IMR-90 (cell line): ENCODE data around the gene TIAM1. TPM values are rescaled to one million over a fixed set of nuclear protein-coding genes. Genes with fewer than 3 reads are reported as not detected.

Experiments
- ATAC-seq: fragments of 200-7000 bp; cut with Tn5 transposase; 2 replicates; pipeline ENCODE4 v1.9.1; 2020; ENCODE audit warnings: low read depth, mild to moderate bottlenecking, moderate library complexity
- BruUV-seq: library from RNA; stranded (reverse); fragments of 400-500 nt; replicated peaks from 2 replicates; lab custom pipeline; 2021; lab: Mats Ljungman, UMichigan
- CTCF ChIA-PET: fragments of 300-600 bp; formaldehyde crosslinking; extraction: SDS; loops from one replicate; lab custom pipeline; 2021; ENCODE audit warnings: antibody characterized with exemption; lab: Yijun Ruan, JAX
- POLR2A ChIA-PET: fragments of 300-600 bp; sonication (Branson Sonifier 250); formaldehyde crosslinking; loops from one replicate; lab custom pipeline; 2022; ENCODE audit warnings: antibody characterized with exemption; ENCODE audit not compliant: unreplicated experiment; lab: Charles Lee
- DNase-seq: peaks from one replicate; pipeline ENCODE4 v3.0.0; 2013
- H2AFZ ChIP-seq: replicated peaks from 2 replicates; pipeline ENCODE3; 2013; ENCODE audit warnings: low read length, mild to moderate bottlenecking; ENCODE audit not compliant: poor library complexity
- H2AK5ac ChIP-seq: 2 replicates; pipeline ENCODE4 v1.6.1; 2013; ENCODE audit warnings: low read depth, low read length, inconsistent platforms
- H2AK9ac ChIP-seq: replicated peaks from 2 replicates; pipeline ENCODE3; 2013; ENCODE audit warnings: mild to moderate bottlenecking, low read depth, low read length, moderate library complexity; ENCODE audit not compliant: poor library complexity
- H2BK120ac ChIP-seq: 2 replicates; pipeline ENCODE4 v1.6.1; 2013; ENCODE audit warnings: low read depth, low read length, inconsistent platforms
- H2BK15ac ChIP-seq: 3 replicates; pipeline ENCODE4 v1.6.1; 2013; ENCODE audit warnings: low read depth, low read length, inconsistent platforms
- H2BK20ac ChIP-seq: 2 replicates; pipeline ENCODE4 v1.6.1; 2013; ENCODE audit warnings: low read depth, mild to moderate bottlenecking, inconsistent platforms, low read length, moderate library complexity
- H2BK5ac ChIP-seq: 2 replicates; pipeline ENCODE4 v1.6.1; 2013; ENCODE audit warnings: mild to moderate bottlenecking, low read depth, low read length, inconsistent platforms; ENCODE audit not compliant: poor library complexity, severe bottlenecking
- H3K14ac ChIP-seq: replicated peaks from 2 replicates; pipeline ENCODE4 v1.6.1; 2013; ENCODE audit warnings: low read depth, low read length, inconsistent platforms
- H3K18ac ChIP-seq: 2 replicates; pipeline ENCODE4 v1.6.1; 2013; ENCODE audit warnings: low read depth, low read length, control low read depth
- H3K23ac ChIP-seq: 2 replicates; pipeline ENCODE4 v1.6.1; 2013; ENCODE audit warnings: low read depth, low read length, inconsistent platforms
- H3K27ac ChIP-seq: 2 replicates; pipeline ENCODE4 v1.5.1; 2013; ENCODE audit warnings: mild to moderate bottlenecking, control low read depth, low read length; ENCODE audit not compliant: insufficient read depth
- H3K27me3 ChIP-seq: 2 replicates; pipeline ENCODE4 v1.6.1; 2013; ENCODE audit warnings: low read length; ENCODE audit not compliant: control insufficient read depth, insufficient read depth
- H3K36me3 ChIP-seq: 2 replicates; pipeline ENCODE4 v1.6.1; 2013; ENCODE audit warnings: low read length, mixed read lengths; ENCODE audit not compliant: control insufficient read depth, insufficient read depth
- H3K4ac ChIP-seq: 2 replicates; pipeline ENCODE4 v1.6.1; 2013; ENCODE audit warnings: low read depth, low read length, inconsistent platforms
- H3K4me1 ChIP-seq: 2 replicates; pipeline ENCODE4 v1.6.1; 2013; ENCODE audit warnings: low read length, mixed read lengths; ENCODE audit not compliant: control insufficient read depth, insufficient read depth
- H3K4me2 ChIP-seq: 2 replicates; pipeline ENCODE4 v1.6.1; 2013; ENCODE audit warnings: low read depth, mild to moderate bottlenecking, control low read depth, low read length, moderate library complexity
- H3K4me3 ChIP-seq: 2 replicates; pipeline ENCODE4 v1.5.1; 2013; ENCODE audit warnings: low read depth, mild to moderate bottlenecking, control low read depth, low read length, moderate library complexity; ENCODE audit not compliant: insufficient read depth
- H3K56ac ChIP-seq: 2 replicates; pipeline ENCODE4 v1.6.1; 2013; ENCODE audit warnings: low read length, inconsistent platforms; ENCODE audit not compliant: insufficient read depth; ENCODE audit errors: extremely low read depth
- H3K79me1 ChIP-seq, 2 experiments: 2 replicates each; pipeline ENCODE4 v1.6.1; 2013; ENCODE audit warnings: low read length in 2 of 2, inconsistent platforms in 1 of 2, low read depth in 1 of 2
- H3K9ac ChIP-seq: 2 replicates; pipeline ENCODE4 v1.6.1; 2013; ENCODE audit warnings: low read depth, low read length, control low read depth
- H3K9me1 ChIP-seq: 2 replicates; pipeline ENCODE4 v1.6.1; 2013; ENCODE audit warnings: low read length, inconsistent platforms; ENCODE audit not compliant: insufficient read depth
- H3K9me3 ChIP-seq: 2 replicates; pipeline ENCODE4 v1.6.1; 2013; ENCODE audit warnings: low read length; ENCODE audit not compliant: control insufficient read depth, insufficient read depth
- H4K20me1 ChIP-seq: 2 replicates; pipeline ENCODE4 v1.6.1; 2013; ENCODE audit warnings: low read length, inconsistent platforms; ENCODE audit not compliant: insufficient read depth
- H4K5ac ChIP-seq: 2 replicates; pipeline ENCODE4 v1.6.1; 2013; ENCODE audit warnings: mild to moderate bottlenecking, low read depth, low read length, control low read depth
- H4K8ac ChIP-seq, 2 experiments: 2 replicates each; pipeline ENCODE4 v1.6.1; 2013; ENCODE audit warnings: low read depth in 2 of 2, low read length in 2 of 2, control low read depth in 1 of 2, inconsistent platforms in 1 of 2
- H4K91ac ChIP-seq: 2 replicates; pipeline ENCODE4 v1.6.1; 2013; ENCODE audit warnings: low read depth, low read length, inconsistent platforms; ENCODE audit not compliant: insufficient read depth
- CEBPB ChIP-seq: IDR thresholded peaks from 2 replicates; pipeline ENCODE4 v1.6.1; 2012; ENCODE audit warnings: low read depth, low read length, improper control_type of control experiment
- CHD1 ChIP-seq: IDR thresholded peaks from 2 replicates; pipeline ENCODE4 v1.6.1; 2012; ENCODE audit warnings: low read depth, low read length, improper control_type of control experiment
- FOS ChIP-seq: fragments of 150-350 bp; IDR thresholded peaks from 2 replicates; pipeline ENCODE4 v1.6.1; 2016; ENCODE audit warnings: low read depth, low read length
- MAFK ChIP-seq: IDR thresholded peaks from 2 replicates; pipeline ENCODE4 v1.6.1; 2012; ENCODE audit warnings: low read depth, low read length, improper control_type of control experiment
- MAZ ChIP-seq: IDR thresholded peaks from 2 replicates; pipeline ENCODE4 v1.6.1; 2012; ENCODE audit warnings: low read depth, mild to moderate bottlenecking, low read length, improper control_type of control experiment, moderate library complexity, borderline replicate concordance
- MXI1 ChIP-seq: IDR thresholded peaks from 2 replicates; pipeline ENCODE4 v1.6.1; 2012; ENCODE audit warnings: low read depth, mild to moderate bottlenecking, low read length, moderate library complexity, borderline replicate concordance
- NFE2L2 ChIP-seq: fragments of 150-350 bp; IDR thresholded peaks from 2 replicates; pipeline ENCODE4 v1.6.1; 2016; ENCODE audit warnings: low read depth, mild to moderate bottlenecking, low read length
- POLR2A ChIP-seq: IDR thresholded peaks from 2 replicates; pipeline ENCODE4 v1.6.1; 2012; ENCODE audit warnings: mild to moderate bottlenecking, low read depth, low read length
- RAD21 ChIP-seq: IDR thresholded peaks from 2 replicates; pipeline ENCODE4 v1.6.1; 2012; ENCODE audit warnings: low read length, improper control_type of control experiment
- RFX5 ChIP-seq: IDR thresholded peaks from 2 replicates; pipeline ENCODE4 v1.8.0; 2012; ENCODE audit warnings: low read depth, mild to moderate bottlenecking, low read length, moderate library complexity
- SMC3 ChIP-seq: fragments of 150-350 bp; IDR thresholded peaks from 2 replicates; pipeline ENCODE4 v1.6.1; 2016; ENCODE audit warnings: low read depth, mild to moderate bottlenecking, antibody characterized with exemption, low read length, moderate library complexity
- whole genome bisulfite sequencing, 2 experiments: methylation state at CpG; one replicate each; pipeline versions ENCODE4 v1.1.5 to v1.1.7; 2013; ENCODE audit warnings: missing lambda C conversion rate in 2 of 2; ENCODE audit not compliant: insufficient read length in 1 of 2; ENCODE audit errors: extremely low coverage in 2 of 2; 5-methylcytosine and 5-hydroxymethylcytosine counted together
- dilution Hi-C: fragments of 300-500 bp; cut with HindIII; formaldehyde crosslinking; loops from one replicate; pipeline ENCODE4 v1.14.3; 2018; ENCODE audit warnings: low sequenced_read_pairs; ENCODE audit not compliant: unreplicated experiment
- in situ Hi-C: fragments of 300-500 bp; cut with MboI; formaldehyde crosslinking; loops from 3 replicates; pipeline ENCODE4 v1.14.3; 2019; ENCODE audit warnings: low sequenced_read_pairs, inconsistent platforms, mixed read lengths
- intact Hi-C: fragments of 100-400 bp; cut with micrococcal nuclease; formaldehyde crosslinking; loops from 2 replicates; pipeline ENCODE4 v1.10.0; 2022
- polyA plus RNA-seq, 3 experiments: library from polyadenylated mRNA; depleted of rRNA; stranded (reverse); fragments of >200 nt; gene quantifications; 2 replicates each; pipeline ENCODE4 v1.2.3, GENCODE V29; 2012; ENCODE audit warnings: low replicate concordance in 1 of 3
- total RNA-seq: library from RNA; depleted of rRNA; stranded (reverse); fragments of >200 nt; gene quantifications from 2 replicates; pipeline ENCODE4 v1.2.3, GENCODE V29; 2012
- TF ChIP-seq, protein P1 (sequence below): conservative IDR thresholded peaks from 2 replicates; pipeline ENCODE4 v1.5.1; 2012; ENCODE audit warnings: mild to moderate bottlenecking, low read depth, low read length, improper control_type of control experiment

Gene TIAM1
- total and polyA plus RNA-seq, 2 of the 4 experiments (the other 2 are of a cell fraction) = 2.9 to 9.3 TPM

GRCh38 chr21:31164713-31165694, 179.1 kb downstream of the TIAM1 start:
- no peaks in the 10 kb centered on the region for H3K36me3 ChIP-seq
- no peak overlapping the region for H2BK5ac ChIP-seq
- H3K14ac ChIP-seq = no peak overlapping the region
- H2BK120ac ChIP-seq = no peak overlapping the region
- no peak overlapping the region for H3K4ac ChIP-seq
- ChIA-PET POLR2A (no interaction called here), CTCF (interaction anchor here (0.6 to 0.7 kb wide), 2 partner anchors 9 to 187 kb away, joined by 3 read pairs; no protein-coding TSS in a partner anchor)
- intact Hi-C loops (no loop called here), in situ Hi-C loops (no loop called here), dilution Hi-C loops (no loop called here)
- WGBS, 2 experiments = no CpG with 5 or more reads among the region's 8 CpGs
- ATAC-seq (no peak), DNase-seq (no peak)
- no TSS peak for BruUV-seq
- H2AK5ac ChIP-seq = no peak overlapping the region
- H3K27ac ChIP-seq = no peak overlapping the region
- no peaks in the 10 kb centered on the region for H3K9me3 ChIP-seq
- H2AFZ ChIP-seq = no peak overlapping the region
- no peak overlapping the region for H3K4me3 ChIP-seq
- H3K18ac ChIP-seq = no peak overlapping the region
- no peak overlapping the region for H3K23ac ChIP-seq
- no peaks in the 10 kb centered on the region for H3K79me1 ChIP-seq
- no peak overlapping the region for H4K8ac ChIP-seq
- no peak overlapping the region for H3K56ac ChIP-seq
- peaks cover 2% of the 10 kb centered on the region; the same call in 1 of the 2 replicates for H3K4me1 ChIP-seq
- no peak overlapping the region for H4K5ac ChIP-seq
- no peak overlapping the region for H2AK9ac ChIP-seq
- no peak overlapping the region for H2BK15ac ChIP-seq
- H3K4me2 ChIP-seq = no peak overlapping the region
- no peaks in the 10 kb centered on the region for H3K27me3 ChIP-seq
- TF ChIP-seq RAD21 (no peak), MAFK (no peak), NFE2L2 (no peak), CHD1 (no peak), CEBPB (no peak), POLR2A (no peak), SMC3 (no peak), MAZ (no peak), RFX5 (no peak), MXI1 (no peak), FOS (no peak)
- TF ChIP-seq, protein P1, sequence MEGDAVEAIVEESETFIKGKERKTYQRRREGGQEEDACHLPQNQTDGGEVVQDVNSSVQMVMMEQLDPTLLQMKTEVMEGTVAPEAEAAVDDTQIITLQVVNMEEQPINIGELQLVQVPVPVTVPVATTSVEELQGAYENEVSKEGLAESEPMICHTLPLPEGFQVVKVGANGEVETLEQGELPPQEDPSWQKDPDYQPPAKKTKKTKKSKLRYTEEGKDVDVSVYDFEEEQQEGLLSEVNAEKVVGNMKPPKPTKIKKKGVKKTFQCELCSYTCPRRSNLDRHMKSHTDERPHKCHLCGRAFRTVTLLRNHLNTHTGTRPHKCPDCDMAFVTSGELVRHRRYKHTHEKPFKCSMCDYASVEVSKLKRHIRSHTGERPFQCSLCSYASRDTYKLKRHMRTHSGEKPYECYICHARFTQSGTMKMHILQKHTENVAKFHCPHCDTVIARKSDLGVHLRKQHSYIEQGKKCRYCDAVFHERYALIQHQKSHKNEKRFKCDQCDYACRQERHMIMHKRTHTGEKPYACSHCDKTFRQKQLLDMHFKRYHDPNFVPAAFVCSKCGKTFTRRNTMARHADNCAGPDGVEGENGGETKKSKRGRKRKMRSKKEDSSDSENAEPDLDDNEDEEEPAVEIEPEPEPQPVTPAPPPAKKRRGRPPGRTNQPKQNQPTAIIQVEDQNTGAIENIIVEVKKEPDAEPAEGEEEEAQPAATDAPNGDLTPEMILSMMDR = no peak
- H2BK20ac ChIP-seq = no peak overlapping the region
- no peaks in the 10 kb centered on the region for H4K20me1 ChIP-seq
- no peak overlapping the region for H3K9ac ChIP-seq
- no peaks in the 10 kb centered on the region for H3K9me1 ChIP-seq
- no peak overlapping the region for H4K91ac ChIP-seq
